SK-N-SH treated with all-trans-retinoic acid at 6 μM for 48 hours (cell line): ENCODE measurements around the gene GRIK2.

ENCODE experiments used
- PPARA ChIP-seq: fragments of 250-450 bp; sonication (Bioruptor Pico); IDR thresholded peaks from 2 replicates; pipeline ENCODE4 v1.5.0; 2020; ENCODE audit warnings: mild to moderate bottlenecking, borderline replicate concordance
- ZFP3 ChIP-seq: fragments of 250-450 bp; sonication (Bioruptor Pico); IDR thresholded peaks from 2 replicates; pipeline ENCODE4 v1.5.0; 2020; ENCODE audit warnings: mild to moderate bottlenecking, moderate library complexity
- ZNF565 ChIP-seq: fragments of 450-650 bp; formaldehyde crosslinking; conservative IDR thresholded peaks from 2 replicates; pipeline ENCODE4 v1.5.0; 2020; ENCODE audit warnings: low read depth, mild to moderate bottlenecking, moderate library complexity

DNA sequence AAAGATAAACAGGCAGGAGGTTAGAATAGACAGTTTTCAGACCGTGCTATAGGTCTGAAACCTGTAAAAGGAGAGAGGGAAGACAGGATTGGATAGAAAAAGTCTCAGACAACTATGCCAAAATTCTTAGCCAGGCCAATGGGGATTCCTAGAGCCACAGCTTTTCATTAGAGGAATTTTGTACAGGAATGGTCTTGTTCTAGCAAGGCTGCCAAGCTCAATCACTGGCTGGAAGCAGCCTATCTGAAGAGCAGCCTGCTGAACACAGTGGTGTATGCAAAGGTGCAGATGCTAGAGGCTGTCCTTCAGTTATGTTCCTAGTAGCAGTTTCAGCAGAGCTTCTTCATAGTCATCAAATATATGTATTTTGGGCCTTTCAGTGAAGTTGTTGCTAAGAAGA, 313.1 kb downstream of the GRIK2 start:
- TF ChIP-seq PPARA (CRISPR knock-in tag) (no peak), ZFP3 (no peak), ZNF565 (CRISPR knock-in tag) (no peak)
